ENCODE results near the gene SF3B2.
"Not testable (repeated sequence)": the region's sequence is repeated elsewhere in the genome, so short reads cannot be mapped to it uniquely, and the experiment has no call there.

Gene SF3B2

GRCh38 chr11:66077927-66078326, 25.8 kb downstream of the SF3B2 start:
- DNase-seq: no peak

- DNase-seq: not testable (repeated sequence)
Observed at GRCh38 chr11:66078949-66079348, 26.8 kb downstream of the SF3B2 start.

GRCh38 chr11:66080055-66080817, 28.1 kb downstream of the SF3B2 start:
- DNase-seq: no peak

GRCh38 chr11:66081505-66081904, 29.3 kb downstream of the SF3B2 start:
- DNase-seq: no peak

GRCh38 chr11:66082946-66083698, 31.0 kb downstream of the SF3B2 start:
- peak; percentile 58 for DNase-seq

- no peak for DNase-seq
Observed at GRCh38 chr11:66083767-66084166, 31.6 kb downstream of the SF3B2 start.

- DNase-seq: no peak
Observed at GRCh38 chr11:66084821-66085475, 32.8 kb downstream of the SF3B2 start.

GRCh38 chr11:66087148-66087908, 35.2 kb downstream of the SF3B2 start:
- no peak for DNase-seq

- DNase-seq: no peak
Observed at GRCh38 chr11:66089067-66089466, 36.9 kb downstream of the SF3B2 start.

GRCh38 chr11:66090288-66090687, 38.1 kb downstream of the SF3B2 start:
- DNase-seq: no peak

GRCh38 chr11:66092125-66092524, 40.0 kb downstream of the SF3B2 start:
- DNase-seq: not testable (repeated sequence)

- not testable (repeated sequence) for DNase-seq
Observed at GRCh38 chr11:66099746-66100145, 47.6 kb downstream of the SF3B2 start.

- peak; percentile 78 for DNase-seq
Observed at GRCh38 chr11:66100272-66101065, 48.3 kb downstream of the SF3B2 start.

GRCh38 chr11:66101066-66101464, 48.9 kb downstream of the SF3B2 start:
- no peak for DNase-seq

GRCh38 chr11:66104057-66104638, 52.0 kb downstream of the SF3B2 start:
- DNase-seq: no peak

- no peak for DNase-seq
Observed at GRCh38 chr11:66106786-66107599, 54.8 kb downstream of the SF3B2 start.

- no peak for DNase-seq
Observed at GRCh38 chr11:66107600-66108510, 55.7 kb downstream of the SF3B2 start.

- no peak for DNase-seq
Observed at GRCh38 chr11:66109294-66109693, 57.1 kb downstream of the SF3B2 start.

GRCh38 chr11:66111158-66111557, 59.0 kb downstream of the SF3B2 start:
- DNase-seq: no peak

GRCh38 chr11:66112041-66112491, 59.9 kb downstream of the SF3B2 start:
- DNase-seq: no peak
